Epithelial cell of proximal tubule (primary cell): ENCODE measurements around the gene MEGF9. TPM values are rescaled to one million over a fixed set of nuclear protein-coding genes. Genes with fewer than 3 reads are reported as not detected.

Experiments
- DNase-seq: peaks from one replicate; pipeline ENCODE4 v3.0.0-alpha.2; 2011; ENCODE audit warnings: low read depth
- H3K4me3 ChIP-seq: 2 replicates; pipeline ENCODE4 v1.5.1; 2011; ENCODE audit warnings: low read depth, mild to moderate bottlenecking, low read length
- CTCF ChIP-seq: conservative IDR thresholded peaks from 2 replicates; pipeline ENCODE4 v1.5.1; 2012; ENCODE audit warnings: low read depth, mild to moderate bottlenecking, low read length
- total RNA-seq: library from RNA; depleted of rRNA; stranded (reverse); fragments of >200 nt; gene quantifications from 2 replicates; pipeline ENCODE4 v1.2.3, GENCODE V29; 2015

MEGF9 gene
- total RNA-seq, 1 donor from 2014 or later: 11.1 TPM

DNA sequence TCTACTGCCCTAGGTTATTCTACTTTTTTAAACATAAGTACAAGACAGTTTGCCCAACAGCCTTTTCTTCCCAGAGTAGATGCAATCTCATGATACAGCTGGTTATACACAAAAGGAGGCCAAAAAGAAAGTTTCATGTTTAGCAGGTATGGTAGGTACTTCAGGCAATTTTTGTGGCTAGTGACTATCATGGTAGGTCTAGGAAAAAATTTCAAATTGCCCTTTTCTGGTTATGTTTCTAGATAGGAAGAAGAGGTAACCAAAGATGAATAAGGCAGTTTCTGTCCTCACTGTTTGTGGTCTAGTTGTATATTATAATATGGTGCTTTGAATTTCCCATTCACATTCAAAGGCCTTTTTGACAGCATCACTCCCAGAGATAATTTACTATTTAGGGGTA, 19.7 kb downstream of the MEGF9 start:
- DNase-seq: no peak
- TF ChIP-seq CTCF: no peak
- no peak overlapping the region for H3K4me3 ChIP-seq

DNA sequence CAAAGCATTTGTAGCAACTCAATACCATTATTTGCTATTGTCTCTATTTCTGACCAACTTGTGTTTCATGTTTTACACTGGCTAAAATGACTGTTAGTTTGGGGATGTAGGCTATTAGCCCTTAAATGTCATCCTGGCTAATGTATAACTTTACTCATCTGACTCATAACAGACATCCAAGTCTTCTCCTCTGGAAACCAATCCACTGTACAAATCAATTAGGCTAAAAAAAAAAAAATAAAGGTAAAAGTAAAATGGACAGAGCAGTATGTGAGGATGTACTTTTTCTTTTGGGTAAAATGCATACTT, 20.6 kb downstream of the MEGF9 start:
- no peak for DNase-seq
- no peak overlapping the region for H3K4me3 ChIP-seq
- TF ChIP-seq CTCF: no peak

DNA sequence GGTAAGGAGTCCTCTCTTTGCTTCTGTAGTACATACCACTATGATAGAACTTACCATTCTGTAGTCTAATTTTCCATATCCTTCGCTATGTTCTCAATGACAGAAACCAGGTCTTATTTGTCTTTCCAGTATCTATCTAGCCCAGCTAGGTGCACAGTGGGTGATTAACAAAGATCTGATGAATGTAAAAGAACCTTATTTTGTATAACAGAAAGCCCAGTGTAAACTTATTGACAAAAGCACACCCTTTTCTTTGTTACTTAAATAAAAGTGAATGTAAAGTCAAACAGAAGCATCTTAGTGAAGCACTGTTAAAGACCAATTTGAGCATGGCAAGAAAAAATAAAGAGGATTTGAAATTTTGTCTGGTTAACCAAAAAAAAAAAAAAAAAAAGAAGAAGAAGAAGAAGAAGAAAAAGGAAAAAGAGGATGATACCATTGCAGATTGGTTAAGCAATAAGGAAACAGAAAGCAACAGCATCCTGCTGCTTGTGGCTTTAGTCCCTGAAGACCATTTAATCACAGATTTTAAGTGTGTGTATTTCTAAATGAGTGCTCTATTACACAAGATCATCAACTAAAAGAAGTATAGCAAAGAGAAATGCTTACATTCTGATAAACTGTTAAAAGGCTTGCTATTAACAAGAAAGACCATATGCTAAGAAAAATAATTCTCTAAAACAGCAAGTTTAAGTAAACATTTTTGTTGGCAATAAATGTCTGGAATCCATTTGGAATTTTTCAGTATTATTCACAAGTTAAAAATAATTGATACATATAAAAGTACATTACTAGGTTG, 21.2 kb downstream of the MEGF9 start:
- no peak for DNase-seq
- H3K4me3 ChIP-seq: no peak overlapping the region
- no peak for TF ChIP-seq CTCF

- DNase-seq: no peak
- no peak overlapping the region for H3K4me3 ChIP-seq
- no peak for TF ChIP-seq CTCF
Observed at GRCh38 chr9:120690372-120690771, 23.9 kb downstream of the MEGF9 start.

- no peak for DNase-seq
- no peak for TF ChIP-seq CTCF
- H3K4me3 ChIP-seq: no peak overlapping the region
Observed at GRCh38 chr9:120689860-120690259, 24.4 kb downstream of the MEGF9 start.

GRCh38 chr9:120688758-120689157, 25.5 kb downstream of the MEGF9 start:
- H3K4me3 ChIP-seq: no peak overlapping the region
- DNase-seq: no peak
- no peak for TF ChIP-seq CTCF

DNA sequence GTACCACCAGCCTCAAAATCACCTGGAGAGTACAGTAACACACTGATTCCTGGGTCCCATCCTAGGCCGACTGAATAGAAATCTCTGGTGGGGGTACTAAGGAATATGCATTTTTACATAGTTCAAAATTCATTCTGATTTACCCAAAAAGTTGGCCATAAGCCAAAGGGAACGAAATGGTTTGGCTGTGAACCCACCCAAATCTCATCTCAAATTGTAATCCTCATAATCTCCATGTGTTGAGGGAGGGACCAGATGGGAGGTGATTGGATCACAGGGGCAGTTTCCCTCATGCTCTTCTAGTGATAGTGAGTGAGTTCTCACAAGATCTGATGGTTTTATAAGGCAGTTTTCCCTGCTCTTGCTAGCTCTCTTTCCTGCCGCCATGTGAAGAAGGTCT, 31.1 kb downstream of the MEGF9 start:
- DNase-seq: no peak
- no peak overlapping the region for H3K4me3 ChIP-seq
- TF ChIP-seq CTCF: no peak
